Retinal pigment epithelial cell (primary cell): ENCODE measurements around the gene DNAJB13.

ENCODE experiments used
- DNase-seq: peaks from one replicate; pipeline ENCODE4 v3.0.0-alpha.2; 2010; ENCODE audit warnings: low read depth
- H3K4me3 ChIP-seq: 2 replicates; pipeline ENCODE4 v1.5.1; 2011; ENCODE audit warnings: mild to moderate bottlenecking, low read length, control low read depth, moderate library complexity
- CTCF ChIP-seq: conservative IDR thresholded peaks from 2 replicates; pipeline ENCODE4 v1.5.1; 2011; ENCODE audit warnings: low read depth, low read length, control low read depth, inconsistent platforms

The DNAJB13 gene

GRCh38 chr11:73949912-73950311 is 914 bp upstream of the DNAJB13 start:
- TF ChIP-seq CTCF = no peak
- no peak overlapping the region for H3K4me3 ChIP-seq
- no peak for DNase-seq

- no peak overlapping the region for H3K4me3 ChIP-seq
- no peak for DNase-seq
- no peak for TF ChIP-seq CTCF
These were observed 971 bp downstream of the DNAJB13 start for GRCh38 chr11:73951797-73952196.

GRCh38 chr11:73956876-73957653 is 6.2 kb downstream of the DNAJB13 start:
- TF ChIP-seq CTCF = no peak
- DNase-seq = no peak
- H3K4me3 ChIP-seq = no peak overlapping the region

GRCh38 chr11:73957654-73958361 is 7.0 kb downstream of the DNAJB13 start:
- H3K4me3 ChIP-seq = no peak overlapping the region
- no peak for DNase-seq
- TF ChIP-seq CTCF = no peak

- no peak for TF ChIP-seq CTCF
- no peak overlapping the region for H3K4me3 ChIP-seq
- DNase-seq = no peak
These were observed 7.8 kb downstream of the DNAJB13 start for GRCh38 chr11:73958521-73959141.

- TF ChIP-seq CTCF = no peak
- H3K4me3 ChIP-seq = no peak overlapping the region
- no peak for DNase-seq
These were observed 10.5 kb downstream of the DNAJB13 start for GRCh38 chr11:73961321-73961720.
